Endometrial microvascular endothelial cells (primary cell): ENCODE measurements around the gene RHOC. TPM values are rescaled to one million over a fixed set of nuclear protein-coding genes. Genes with fewer than 3 reads are reported as not detected.

ENCODE experiments used
- in situ Hi-C: cut with HindIII; loops from 2 replicates; pipeline ENCODE4 v1.10.0; 2017; ENCODE audit warnings: low sequenced_read_pairs, low pct_unique_long_range_greater_than_20kb; ENCODE audit errors: inconsistent ontology term
- total RNA-seq: library from RNA; depleted of rRNA; stranded (reverse); fragments of >200 nt; gene quantifications from one replicate; pipeline ENCODE4 v1.2.3, GENCODE V29; 2015; ENCODE audit errors: inconsistent ontology term

Gene RHOC
- total RNA-seq, 1 donor from 2014 or later, result 823 TPM

DNA sequence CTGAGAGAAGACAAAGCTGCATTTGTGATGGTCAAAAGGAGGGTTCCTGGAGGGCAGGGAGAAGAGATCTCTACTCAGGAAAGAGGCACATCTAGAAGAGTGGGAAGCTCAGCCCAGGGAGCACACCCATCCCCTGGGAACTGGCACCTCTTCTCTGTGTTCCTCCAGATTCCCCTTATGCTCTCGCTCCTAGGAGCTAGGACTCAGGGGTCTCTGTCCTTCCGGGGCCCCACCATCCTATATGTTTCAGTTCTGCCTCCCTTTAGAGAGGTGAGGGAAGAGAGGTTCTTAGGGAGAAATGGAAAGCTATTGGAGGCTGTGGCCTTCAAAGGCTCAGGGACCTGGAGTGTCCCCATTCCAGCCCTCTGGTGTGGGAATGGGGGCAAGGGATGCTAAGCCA, 12.8 kb upstream of the RHOC start:
- in situ Hi-C loops, result loop anchor here (10.0 kb wide), 2 partner anchors 155 to 325 kb away; no protein-coding TSS in a partner anchor

GRCh38 chr1:112718691-112719418, 11.9 kb upstream of the RHOC start:
- in situ Hi-C loops, result loop anchor here (10.0 kb wide), 2 partner anchors 156 to 326 kb away; no protein-coding TSS in a partner anchor

DNA sequence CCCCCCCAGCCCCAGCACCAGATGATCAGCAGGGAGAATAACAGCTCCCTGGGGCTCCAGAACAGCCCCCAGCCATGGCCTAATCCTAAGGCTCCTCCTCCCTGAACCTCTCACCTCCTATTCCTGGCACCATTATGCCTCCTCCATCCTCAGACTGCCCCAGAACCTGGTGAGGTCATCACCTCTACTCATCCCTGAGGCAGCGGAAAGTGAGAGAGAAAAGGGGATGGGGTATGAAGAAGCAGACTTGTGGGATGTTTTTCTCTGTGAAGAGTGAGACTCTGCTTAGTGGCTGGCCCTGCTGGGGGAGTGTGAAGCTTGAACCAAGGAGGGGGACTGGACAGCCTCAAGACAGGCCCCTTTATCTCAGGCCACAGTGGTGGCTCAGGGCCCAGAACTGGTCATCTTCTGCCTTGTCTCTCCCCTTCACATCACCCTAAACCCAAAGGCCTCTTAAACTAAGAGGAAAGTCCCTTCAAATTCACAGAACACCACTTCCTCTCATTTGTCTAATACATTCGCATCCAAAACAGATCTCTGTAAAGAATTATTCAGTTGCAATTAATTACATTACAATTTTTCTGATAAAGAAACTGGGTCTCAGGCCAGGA, 10.4 kb upstream of the RHOC start:
- in situ Hi-C loops, result loop anchor here (10.0 kb wide), 2 partner anchors 157 to 327 kb away; no protein-coding TSS in a partner anchor

- in situ Hi-C loops, result loop anchor here (10.0 kb wide), 2 partner anchors 159 to 329 kb away; no protein-coding TSS in a partner anchor
Observed at GRCh38 chr1:112716133-112716720, 9.3 kb upstream of the RHOC start.

GRCh38 chr1:112715264-112716053, 8.5 kb upstream of the RHOC start, which contains the start of gene PPM1J:
TSS of gene PPM1J (minus strand) at chr1:112715332. CDS start at chr1:112715301, 31 bp downstream.
- in situ Hi-C loops, result loop anchor here (10.0 kb wide), 2 partner anchors 159 to 329 kb away; no protein-coding TSS in a partner anchor

DNA sequence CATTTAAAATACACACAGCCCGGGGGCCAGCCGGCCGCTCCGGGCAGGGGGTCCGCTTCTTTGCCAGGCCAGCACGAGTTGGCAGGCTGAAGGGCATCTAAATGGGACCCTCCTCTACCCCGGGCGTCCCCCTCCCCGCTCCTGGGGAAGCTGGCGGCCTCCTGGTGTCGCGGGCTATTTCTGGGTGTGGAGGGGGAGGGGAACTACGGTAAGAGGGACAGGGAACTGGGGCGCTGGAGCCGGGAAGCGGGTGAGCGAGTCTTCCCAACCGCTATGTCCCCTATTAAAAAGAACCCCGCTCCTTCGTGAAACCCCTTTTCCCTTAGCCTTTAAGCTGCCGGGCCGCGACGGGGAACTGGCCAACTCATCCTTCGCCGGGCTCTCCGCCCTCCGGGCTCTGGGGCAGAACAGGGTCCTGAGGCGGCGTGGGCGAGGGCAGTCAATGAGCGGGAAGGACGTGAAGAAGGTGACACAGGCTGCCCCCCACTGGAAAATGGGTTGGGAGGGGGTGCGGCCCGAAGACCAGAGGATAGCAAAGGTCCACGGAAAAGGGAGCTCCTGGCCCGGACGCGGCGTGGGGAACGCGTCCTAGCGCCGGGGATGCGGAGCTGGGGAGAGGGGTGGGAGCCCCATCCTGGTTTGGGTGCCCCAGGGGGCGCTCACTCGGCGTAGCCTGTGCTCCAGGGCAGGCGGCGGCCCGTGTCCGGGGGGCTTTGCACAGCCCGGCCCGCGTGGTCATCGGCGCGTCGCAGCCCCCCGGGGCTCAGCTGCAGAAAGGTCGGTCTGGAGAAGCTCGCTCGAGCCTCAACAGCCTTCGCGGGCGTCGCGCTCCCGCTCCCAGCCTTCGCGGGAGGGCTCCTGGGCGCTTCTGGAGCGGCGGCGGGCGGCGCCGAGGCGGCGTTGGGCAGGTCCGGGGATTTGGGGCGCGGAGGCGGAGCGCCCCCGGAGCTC, 7.7 kb upstream of the RHOC start:
- in situ Hi-C loops, result loop anchor here (10.0 kb wide), 2 partner anchors 160 to 330 kb away; no protein-coding TSS in a partner anchor

DNA sequence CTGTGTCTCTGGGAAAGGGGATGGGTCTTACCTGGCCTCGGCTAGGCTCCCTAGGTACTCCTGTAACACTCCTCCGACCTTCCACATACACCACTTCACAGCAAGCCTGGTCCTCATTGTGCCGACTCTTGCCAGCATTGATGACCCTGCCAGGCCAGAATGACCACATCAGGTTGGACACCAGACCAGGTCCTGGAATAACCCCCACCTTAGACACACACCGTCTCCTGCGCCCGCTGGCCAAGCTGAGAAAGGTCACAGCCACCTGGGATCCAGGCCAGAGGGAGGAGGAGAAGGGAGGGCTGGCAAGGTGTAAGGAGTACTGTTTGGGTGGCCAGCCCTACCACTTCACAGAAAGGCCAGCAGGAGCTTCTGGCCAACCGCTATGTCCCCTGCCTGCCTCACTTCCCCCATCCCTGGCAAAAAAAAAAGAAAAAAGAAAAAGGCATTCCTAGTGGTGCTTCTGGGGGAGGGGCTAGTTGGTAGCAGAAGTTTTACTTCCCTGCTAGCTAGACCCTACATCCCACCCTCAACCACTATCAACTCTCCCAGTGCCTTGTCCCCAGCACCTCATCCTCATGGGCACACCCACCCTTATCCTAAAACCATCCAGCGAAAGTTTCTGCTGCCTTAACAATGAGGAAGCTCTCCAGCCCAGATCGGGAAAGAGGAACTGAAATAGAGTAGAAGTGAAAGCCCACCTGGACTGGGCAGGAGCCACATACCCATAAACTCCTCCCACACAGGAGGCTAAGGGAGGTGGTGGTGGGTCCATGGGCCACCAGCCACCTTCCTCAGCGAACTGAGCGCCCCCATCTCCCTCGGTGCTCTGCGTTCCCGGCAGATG, 6.8 kb upstream of the RHOC start:
- in situ Hi-C loops, result loop anchor here (10.0 kb wide), 2 partner anchors 161 to 331 kb away; no protein-coding TSS in a partner anchor

GRCh38 chr1:112712701-112713128, 5.8 kb upstream of the RHOC start:
- in situ Hi-C loops, result loop anchor here (10.0 kb wide), 2 partner anchors 162 to 332 kb away; no protein-coding TSS in a partner anchor

DNA sequence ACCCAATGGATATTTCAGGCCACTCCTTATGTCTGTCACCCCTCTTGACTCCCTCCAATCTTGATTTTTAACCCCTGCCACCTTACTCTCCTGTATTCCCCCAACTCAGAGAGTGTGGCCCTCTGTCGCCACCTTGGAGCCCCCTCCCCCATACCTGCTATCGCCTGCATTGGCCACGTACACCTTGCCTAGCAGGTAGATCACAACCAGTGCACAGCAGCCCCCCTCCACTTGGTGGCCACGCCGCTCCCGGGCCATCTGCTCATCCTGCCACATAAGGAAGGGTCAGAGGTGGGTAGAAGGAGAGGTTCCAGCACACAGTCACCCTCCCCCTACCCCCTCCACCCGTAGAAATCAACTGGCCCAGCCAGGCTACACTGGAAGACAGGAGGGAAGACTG, 5.3 kb upstream of the RHOC start:
- in situ Hi-C loops, result loop anchor here (10.0 kb wide), 2 partner anchors 163 to 333 kb away; no protein-coding TSS in a partner anchor

DNA sequence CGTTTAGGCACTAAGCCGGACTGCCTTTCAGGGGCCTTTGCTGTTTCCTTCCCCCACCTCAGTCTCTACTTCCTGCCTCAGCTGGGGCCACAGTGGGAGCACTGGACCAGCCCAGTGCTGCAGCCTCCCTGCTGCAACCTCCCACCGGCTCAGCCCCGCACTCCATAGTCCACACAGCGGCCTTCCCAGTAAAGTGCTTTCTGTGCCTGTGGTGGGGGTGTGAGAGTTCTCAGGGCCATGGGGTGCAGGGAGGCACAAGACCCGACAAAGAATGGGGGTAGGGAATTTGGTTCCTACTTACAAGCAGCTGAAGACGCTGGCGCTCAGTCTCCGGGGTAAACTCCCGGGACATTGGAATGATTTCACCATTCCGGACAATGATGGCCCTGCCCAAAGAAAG, 4.7 kb upstream of the RHOC start:
- in situ Hi-C loops, result loop anchor here (10.0 kb wide), 2 partner anchors 163 to 333 kb away; no protein-coding TSS in a partner anchor

- in situ Hi-C loops, result loop anchor here (10.0 kb wide), 2 partner anchors 164 to 334 kb away; no protein-coding TSS in a partner anchor
Observed at GRCh38 chr1:112711041-112711440, 4.1 kb upstream of the RHOC start.

DNA sequence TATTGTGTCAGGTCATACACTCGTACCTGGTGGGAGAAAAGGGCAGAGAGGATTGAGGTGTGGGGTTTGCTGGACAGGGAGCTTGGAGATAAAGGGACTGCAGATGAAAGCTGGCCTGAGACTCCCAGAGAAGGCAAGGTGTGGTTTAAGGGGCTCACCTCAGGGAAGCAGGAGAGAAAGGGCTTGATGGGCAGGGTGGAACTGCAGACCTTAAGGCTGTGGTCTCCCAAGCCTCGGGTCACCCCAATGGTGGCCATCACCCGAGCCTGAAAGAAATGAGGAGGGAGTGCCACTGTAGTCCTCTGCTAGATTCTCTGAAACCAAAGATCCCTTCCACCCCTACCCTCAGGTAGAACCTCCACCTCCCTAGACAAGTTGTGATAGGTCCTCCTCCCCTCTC, 3.7 kb upstream of the RHOC start:
- in situ Hi-C loops, result loop anchor here (10.0 kb wide), 2 partner anchors 164 to 334 kb away; no protein-coding TSS in a partner anchor

GRCh38 chr1:112710159-112710558, 3.2 kb upstream of the RHOC start:
- in situ Hi-C loops, result loop anchor here (10.0 kb wide), 2 partner anchors 165 to 335 kb away; no protein-coding TSS in a partner anchor

GRCh38 chr1:112708489-112708888, 1.6 kb upstream of the RHOC start:
- in situ Hi-C loops, result no loop called here

GRCh38 chr1:112708002-112708448, 1.1 kb upstream of the RHOC start:
- in situ Hi-C loops, result no loop called here

GRCh38 chr1:112707221-112708001, 484 bp upstream of the RHOC start:
- in situ Hi-C loops, result no loop called here
